ENCODE data around the gene SEMA3B. TPM values are rescaled to one million over a fixed set of nuclear protein-coding genes. Genes with fewer than 3 reads are reported as not detected.

SEMA3B gene
- total and polyA plus RNA-seq, 2 of the 4 experiments (the other 2 are of a cell fraction) = 4.3 to 29.3 TPM

GRCh38 chr3:50245251-50245745, 23.6 kb upstream of the SEMA3B start:
- Histone ChIP-seq H3K4me1 (ENCODE audit: control insufficient read depth, insufficient read depth, low read length) (peaks cover 67% of the 10 kb centered on the region), H3K18ac (ENCODE audit: low read depth, low read length) (no peak overlapping the region), H4K8ac (ENCODE audit: low read depth in 2 of 2, low read length in 2 of 2) (peak overlapping the region; percentile 90 to 98; a peak in 2 of 4 replicates), H4K91ac (ENCODE audit: insufficient read depth, low read depth, low read length) (peak overlapping the region; percentile 85; the same call in 1 of the 2 replicates), H2AK9ac (replicated peaks; ENCODE audit: low read depth, low read length, poor library complexity) (peak overlapping the region; percentile 98), H2AK5ac (ENCODE audit: low read depth, low read length) (peak overlapping the region; percentile 98), H2BK20ac (ENCODE audit: low read depth, low read length) (no peak overlapping the region; the same call in 1 of the 2 replicates), H3K14ac (replicated peaks; ENCODE audit: low read depth, low read length) (peak overlapping the region; percentile 80), H2BK120ac (ENCODE audit: low read depth, low read length) (peak overlapping the region; percentile 17; the same call in 1 of the 2 replicates), H4K5ac (ENCODE audit: low read depth, low read length) (peak overlapping the region; percentile 22; the same call in 1 of the 2 replicates), H3K4me3 (ENCODE audit: insufficient read depth, low read depth, low read length) (no peak overlapping the region), H3K56ac (ENCODE audit: extremely low read depth, insufficient read depth, low read length) (0 out of 2 replicates have a peak overlapping the region, but pooled peaks have one; percentile 65), H2BK5ac (ENCODE audit: low read depth, low read length, poor library complexity, severe bottlenecking) (peak overlapping the region; percentile 73), H3K9me1 (ENCODE audit: insufficient read depth, low read length) (peaks cover 14% of the 10 kb centered on the region; the same call in 1 of the 2 replicates), H3K36me3 (ENCODE audit: control insufficient read depth, insufficient read depth, low read length) (peaks cover 21% of the 10 kb centered on the region), H3K9ac (ENCODE audit: low read depth, low read length) (peak overlapping the region; percentile 61), H3K27me3 (ENCODE audit: control insufficient read depth, insufficient read depth, low read length) (no peaks in the 10 kb centered on the region), H2BK15ac (ENCODE audit: low read depth, low read length) (peak overlapping the region; percentile 14; the same call in 1 of the 3 replicates), H3K79me1 (ENCODE audit: low read depth in 1 of 2, low read length in 2 of 2) (peaks cover 9 to 82% of the 10 kb centered on the region in 2 experiments; a peak in 3 of 4 replicates), H4K20me1 (ENCODE audit: insufficient read depth, low read length) (peaks cover 85% of the 10 kb centered on the region), H3K9me3 (ENCODE audit: control insufficient read depth, insufficient read depth, low read length) (no peaks in the 10 kb centered on the region), H3K23ac (ENCODE audit: low read depth, low read length) (0 out of 2 replicates have a peak overlapping the region, but pooled peaks have one; percentile 48), H3K4me2 (ENCODE audit: low read depth, low read length) (peak overlapping the region; percentile 72; the same call in 1 of the 2 replicates), H3K27ac (ENCODE audit: insufficient read depth, low read length) (peak overlapping the region; percentile 86), H2AFZ (replicated peaks; ENCODE audit: low read length, poor library complexity) (peak overlapping the region; percentile 86), H3K4ac (ENCODE audit: low read depth, low read length) (peak overlapping the region; percentile 91)
- 72% methylated on average over 10 of the region's 16 CpGs; no CpG with 5 or more reads in 1 of the 2 experiments for WGBS, 2 experiments (ENCODE audit: extremely low coverage in 2 of 2, insufficient read length in 1 of 2)
- ATAC-seq (ENCODE audit: low read depth) (no peak), DNase-seq (no peak)
- ChIA-PET POLR2A (ENCODE audit: unreplicated experiment) (no interaction called here), CTCF (interaction anchor here (0.7 kb wide), 1 partner anchor 9 kb away, joined by 3 read pairs; no protein-coding TSS in a partner anchor)
- no TSS peak for BruUV-seq (replicated peaks)
- in situ Hi-C loops (cut with MboI; ENCODE audit: low sequenced_read_pairs) = no loop called here
- intact Hi-C loops (cut with micrococcal nuclease) = no loop called here
- dilution Hi-C loops (cut with HindIII; ENCODE audit: low sequenced_read_pairs, unreplicated experiment) = no loop called here
- no peak for TF ChIP-seq POLR2A (IDR thresholded peaks at IDR 0.05; ENCODE audit: low read depth, low read length)
- TF ChIP-seq BHLHE40 (IDR thresholded peaks at IDR 0.05; ENCODE audit: low read depth, low read length) = no peak
- TF ChIP-seq RCOR1 (IDR thresholded peaks at IDR 0.05; ENCODE audit: insufficient replicate concordance, low read length) = no peak
- no peak for TF ChIP-seq CHD1 (IDR thresholded peaks at IDR 0.05; ENCODE audit: low read depth, low read length)
- no peak for TF ChIP-seq NFE2L2 (IDR thresholded peaks at IDR 0.05; ENCODE audit: low read depth, low read length)
- no peak for TF ChIP-seq FOS (IDR thresholded peaks at IDR 0.05; ENCODE audit: low read depth, low read length)
- TF ChIP-seq SMC3 (IDR thresholded peaks at IDR 0.05; ENCODE audit: low read depth, low read length) = no peak
- TF ChIP-seq CEBPB (IDR thresholded peaks at IDR 0.05; ENCODE audit: low read depth, low read length) = no peak
- no peak for TF ChIP-seq MAZ (IDR thresholded peaks at IDR 0.05; ENCODE audit: borderline replicate concordance, low read depth, low read length)
- no peak for TF ChIP-seq MXI1 (IDR thresholded peaks at IDR 0.05; ENCODE audit: borderline replicate concordance, low read depth, low read length)
- no peak for TF ChIP-seq RAD21 (IDR thresholded peaks at IDR 0.05; ENCODE audit: low read length)
- no peak for TF ChIP-seq CTCF (conservative IDR thresholded peaks at IDR 0.05; ENCODE audit: low read depth, low read length)
- TF ChIP-seq RFX5 (IDR thresholded peaks at IDR 0.05; ENCODE audit: low read depth, low read length) = no peak
- TF ChIP-seq, protein P1, sequence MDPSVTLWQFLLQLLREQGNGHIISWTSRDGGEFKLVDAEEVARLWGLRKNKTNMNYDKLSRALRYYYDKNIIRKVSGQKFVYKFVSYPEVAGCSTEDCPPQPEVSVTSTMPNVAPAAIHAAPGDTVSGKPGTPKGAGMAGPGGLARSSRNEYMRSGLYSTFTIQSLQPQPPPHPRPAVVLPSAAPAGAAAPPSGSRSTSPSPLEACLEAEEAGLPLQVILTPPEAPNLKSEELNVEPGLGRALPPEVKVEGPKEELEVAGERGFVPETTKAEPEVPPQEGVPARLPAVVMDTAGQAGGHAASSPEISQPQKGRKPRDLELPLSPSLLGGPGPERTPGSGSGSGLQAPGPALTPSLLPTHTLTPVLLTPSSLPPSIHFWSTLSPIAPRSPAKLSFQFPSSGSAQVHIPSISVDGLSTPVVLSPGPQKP (IDR thresholded peaks at IDR 0.05; ENCODE audit: borderline replicate concordance, low read depth, low read length) = no peak
- no peak for TF ChIP-seq MAFK (IDR thresholded peaks at IDR 0.05; ENCODE audit: low read depth, low read length)
